Esophagus muscularis mucosa (tissue), 4 donors: ENCODE measurements around the gene HSPBAP1. TPM values are rescaled to one million over a fixed set of nuclear protein-coding genes. Genes with fewer than 3 reads are reported as not detected.

Experiments
- DNase-seq: peaks from one replicate; pipeline ENCODE4 v3.0.0-alpha.2; 2017; ENCODE audit errors: extremely low spot score
- H3K27ac ChIP-seq, 4 donors: fragments of 200-600 bp; sonication (generic); replicated peaks in 1 of 4; 1 replicate in 3 of 4; 2 replicates in 1 of 4; pipeline ENCODE4 v1.5.1; 2016 to 2019; ENCODE audit warnings: mild to moderate bottlenecking in 1 of 4
- H3K27me3 ChIP-seq, 4 donors: fragments of 200-600 bp; sonication (generic); one replicate each; pipeline versions ENCODE4 v1.5.1 to v1.6.0; 2016 to 2019
- H3K36me3 ChIP-seq, 4 donors: fragments of 200-600 bp; sonication (generic); one replicate each; pipeline ENCODE4 v1.5.1; 2016 to 2019
- H3K4me1 ChIP-seq, 4 donors: fragments of 200-600 bp; sonication (generic); one replicate each; pipeline ENCODE4 v1.5.1; 2016 to 2019
- H3K4me3 ChIP-seq, 4 donors: fragments of 200-600 bp; sonication (generic); 1 replicate in 2 of 4; 2 replicates in 2 of 4; pipeline ENCODE4 v1.5.1; 2016 to 2019; ENCODE audit warnings: mild to moderate bottlenecking in 4 of 4, moderate library complexity in 1 of 4
- H3K9me3 ChIP-seq, 4 donors: fragments of 200-600 bp; sonication (generic); 1 replicate in 3 of 4; 2 replicates in 1 of 4; pipeline ENCODE4 v1.5.1; 2016 to 2019
- CTCF ChIP-seq, 3 experiments: fragments of 200-600 bp in 2 of 3; fragments of 450-650 bp in 1 of 3; sonication (generic) in 2 of 3; IDR thresholded peaks; one replicate each; pipeline ENCODE4 v1.5.1; 2017 to 2019; ENCODE audit warnings: antibody characterized with exemption in 3 of 3, mild to moderate bottlenecking in 2 of 3, moderate library complexity in 1 of 3
- EP300 ChIP-seq: sonication (generic); formaldehyde crosslinking; IDR thresholded peaks from one replicate; pipeline ENCODE4 v1.6.1; 2017; ENCODE audit warnings: antibody characterized with exemption
- POLR2A ChIP-seq: fragments of 450-650 bp; IDR thresholded peaks from one replicate; pipeline ENCODE4 v1.6.1; 2017; ENCODE audit warnings: antibody characterized with exemption, moderate library complexity, mild to moderate bottlenecking, low read depth
- POLR2AphosphoS5 ChIP-seq, 2 donors: sonication (generic); formaldehyde crosslinking; IDR thresholded peaks; one replicate each; pipeline ENCODE4 v1.6.1; 2017; ENCODE audit warnings: antibody characterized with exemption in 2 of 2
- WGBS: methylation state at CpG from one replicate; pipeline ENCODE4 v1.1.5; 2018; 5-methylcytosine and 5-hydroxymethylcytosine counted together
- intact Hi-C: fragments of 100-400 bp; cut with DNase I; formaldehyde crosslinking; loops from one replicate; pipeline ENCODE4 v1.15.1; 2023
- total RNA-seq, 4 donors: library from RNA; depleted of rRNA; stranded (reverse); fragments of >200 nt; gene quantifications; one replicate each; pipeline versions ENCODE4 v1.1.0 to v1.2.1, GENCODE V29; 2016

Gene HSPBAP1
- total RNA-seq, 4 donors from 2014 or later, result 5.5 to 14.5 (median 8.2) TPM

GRCh38 chr3:122789585-122790273 is 3.9 kb downstream of the HSPBAP1 start:
- intact Hi-C loops, result loop anchor here (10.0 kb wide), 1 partner anchor 225 kb away; the partner anchor contains the start of genes DTX3L and PARP9
- H3K27me3 ChIP-seq, result no peaks in the 10 kb centered on the region
- peaks cover 0 to 26% (median 19%) of the 10 kb centered on the region in 4 donors for H3K4me1 ChIP-seq
- WGBS, result 93% methylated on average over 11 of the region's 11 CpGs
- DNase-seq, result no peak
- no peak overlapping the region for H3K27ac ChIP-seq
- H3K4me3 ChIP-seq, result no peak overlapping the region
- H3K36me3 ChIP-seq, result no peaks in the 10 kb centered on the region
- no peaks in the 10 kb centered on the region for H3K9me3 ChIP-seq
- TF ChIP-seq POLR2AphosphoS5 (IDR thresholded peaks at IDR 0.05) (no peak), EP300 (no peak), CTCF (IDR thresholded peaks at IDR 0.05) (no peak), POLR2A (no peak)

- Histone ChIP-seq H3K4me3 (no peak overlapping the region), H3K4me1 (peaks cover 0 to 22% (median 16%) of the 10 kb centered on the region in 4 donors), H3K27ac (no peak overlapping the region), H3K9me3 (no peaks in the 10 kb centered on the region), H3K27me3 (no peaks in the 10 kb centered on the region), H3K36me3 (no peaks in the 10 kb centered on the region)
- no peak for DNase-seq
- TF ChIP-seq CTCF (IDR thresholded peaks at IDR 0.05), result no peak
- TF ChIP-seq POLR2A, result no peak
- WGBS, result 90% methylated on average over 2 of the region's 2 CpGs
- intact Hi-C loops, result no loop called here
Observed at GRCh38 chr3:122787872-122788271, 5.8 kb downstream of the HSPBAP1 start.

- WGBS, result 68% methylated on average over 1 of the region's 1 CpG
- Histone ChIP-seq H3K27ac (no peak overlapping the region), H3K4me3 (no peak overlapping the region), H3K4me1 (peaks cover 0 to 15% (median 8%) of the 10 kb centered on the region in 4 donors), H3K36me3 (no peaks in the 10 kb centered on the region), H3K27me3 (no peaks in the 10 kb centered on the region), H3K9me3 (no peaks in the 10 kb centered on the region)
- intact Hi-C loops, result no loop called here
- TF ChIP-seq POLR2AphosphoS5 (IDR thresholded peaks at IDR 0.05), result no peak
- no peak for TF ChIP-seq CTCF (IDR thresholded peaks at IDR 0.05)
- TF ChIP-seq EP300, result no peak
- TF ChIP-seq POLR2A, result no peak
- DNase-seq, result no peak
Observed at GRCh38 chr3:122786066-122786465, 7.6 kb downstream of the HSPBAP1 start.

- TF ChIP-seq POLR2A, result no peak
- no peak for TF ChIP-seq EP300
- TF ChIP-seq POLR2AphosphoS5 (IDR thresholded peaks at IDR 0.05), result no peak
- no peak for TF ChIP-seq CTCF (IDR thresholded peaks at IDR 0.05)
- no peak for DNase-seq
- Histone ChIP-seq H3K4me3 (no peak overlapping the region), H3K27ac (no peak overlapping the region), H3K9me3 (no peaks in the 10 kb centered on the region), H3K36me3 (no peaks in the 10 kb centered on the region), H3K4me1 (peaks cover 0 to 15% (median 8%) of the 10 kb centered on the region in 4 donors), H3K27me3 (no peaks in the 10 kb centered on the region)
- intact Hi-C loops, result no loop called here
- WGBS, result 81% methylated on average over 1 of the region's 1 CpG
Observed at GRCh38 chr3:122785231-122785630, 8.4 kb downstream of the HSPBAP1 start.

GRCh38 chr3:122784436-122784835 is 9.2 kb downstream of the HSPBAP1 start:
- H3K4me1 ChIP-seq, result peaks cover 0 to 11% (median 8%) of the 10 kb centered on the region in 4 donors
- H3K27me3 ChIP-seq, result no peaks in the 10 kb centered on the region
- H3K27ac ChIP-seq, result no peak overlapping the region
- no peak overlapping the region for H3K4me3 ChIP-seq
- intact Hi-C loops, result no loop called here
- no peaks in the 10 kb centered on the region for H3K36me3 ChIP-seq
- H3K9me3 ChIP-seq, result no peaks in the 10 kb centered on the region
- no peak for DNase-seq
- TF ChIP-seq POLR2AphosphoS5 (IDR thresholded peaks at IDR 0.05) (no peak), EP300 (no peak), CTCF (IDR thresholded peaks at IDR 0.05) (no peak), POLR2A (no peak)
- 93% methylated on average over 1 of the region's 1 CpG for WGBS
